Activated T-cell treated with anti-CD3 and anti-CD28 coated beads, Interleukin-2, amount 50 U/mL, for 1 hour (primary cell): ENCODE measurements around the gene FAM107B.

Experiments used
- DNase-seq: peaks from one replicate; pipeline ENCODE4 v3.0.0-alpha.2; 2020

The FAM107B gene

DNA sequence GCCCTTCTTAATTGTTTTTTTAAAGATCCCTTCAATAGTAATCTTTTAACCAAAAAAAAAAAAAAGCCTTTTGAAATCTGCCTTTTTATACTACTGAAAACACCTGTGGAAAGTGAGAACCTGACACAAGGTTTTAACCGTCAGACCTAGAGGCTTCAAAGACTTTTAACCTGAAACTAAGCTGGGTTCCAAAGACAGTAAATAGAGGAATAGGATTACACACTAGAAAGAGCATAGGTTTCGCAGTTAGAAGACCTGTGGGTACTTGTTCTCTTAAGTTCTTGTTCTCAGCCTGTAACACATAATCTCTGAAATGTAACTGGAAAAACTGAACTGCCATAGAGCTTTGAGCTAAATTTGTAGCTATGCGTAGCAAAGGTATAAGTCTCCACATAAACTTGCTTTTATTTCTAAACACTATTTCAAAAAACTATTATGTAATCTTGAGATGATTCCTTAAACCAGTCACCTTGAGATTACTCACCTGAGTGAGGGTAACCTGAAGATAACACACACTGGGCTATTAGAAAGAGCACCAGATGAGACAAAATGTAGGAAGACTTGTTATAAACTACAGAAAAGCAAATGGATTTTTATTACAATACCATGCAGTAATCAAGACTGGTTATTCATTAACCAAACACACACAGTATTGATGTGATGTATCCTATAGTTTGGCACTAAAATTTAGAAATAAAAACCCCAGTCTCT lies 247.4 kb downstream of the FAM107B start:
- DNase-seq = no peak

DNA sequence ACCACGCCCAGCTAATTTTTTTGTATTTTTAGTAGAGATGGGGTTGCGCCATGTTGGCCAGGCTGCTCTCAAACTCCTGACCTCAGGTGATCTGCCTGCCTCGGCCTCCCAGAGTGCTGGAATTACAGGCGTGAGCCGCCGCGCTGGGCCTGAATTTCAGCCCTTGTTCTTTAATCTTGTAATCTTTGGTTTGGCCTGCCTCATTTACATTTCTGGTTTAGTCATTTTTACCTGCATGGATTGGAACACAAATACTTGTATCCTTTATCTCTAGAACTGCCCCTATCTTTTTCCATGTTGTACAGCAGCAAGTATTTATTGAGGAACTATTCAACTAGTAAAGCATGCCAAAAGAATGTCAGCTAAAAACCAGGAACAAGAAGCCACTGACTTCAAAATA lies 248.4 kb downstream of the FAM107B start:
- DNase-seq = no peak

DNA sequence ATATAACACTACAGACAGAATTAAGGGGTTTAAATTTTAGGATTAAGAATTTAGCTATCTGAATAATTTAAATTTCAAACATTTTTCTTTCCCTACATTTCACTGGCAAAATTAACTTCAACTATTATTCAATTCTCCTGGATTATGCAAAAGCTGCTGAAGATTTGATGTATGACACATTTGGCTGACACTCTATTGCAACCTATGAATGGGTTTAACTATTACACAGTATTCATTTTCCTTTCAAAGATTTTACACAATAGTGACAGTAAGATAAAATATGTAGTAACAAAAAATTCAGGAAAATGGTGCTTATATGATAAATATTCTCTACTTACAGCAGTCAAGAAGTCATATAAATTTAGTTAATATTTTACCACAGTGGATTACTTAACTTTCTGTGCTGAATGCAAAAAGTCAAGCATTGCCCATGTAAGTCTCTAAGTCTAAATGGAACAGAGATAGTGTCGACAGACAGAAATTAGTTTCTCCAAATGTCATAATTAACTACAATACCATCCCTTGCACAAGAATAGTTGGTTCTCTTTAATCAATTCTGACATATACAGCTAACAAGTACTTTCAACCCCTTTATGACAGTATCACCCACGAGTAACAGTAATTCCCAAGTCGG lies 249.9 kb downstream of the FAM107B start:
- no peak for DNase-seq

DNA sequence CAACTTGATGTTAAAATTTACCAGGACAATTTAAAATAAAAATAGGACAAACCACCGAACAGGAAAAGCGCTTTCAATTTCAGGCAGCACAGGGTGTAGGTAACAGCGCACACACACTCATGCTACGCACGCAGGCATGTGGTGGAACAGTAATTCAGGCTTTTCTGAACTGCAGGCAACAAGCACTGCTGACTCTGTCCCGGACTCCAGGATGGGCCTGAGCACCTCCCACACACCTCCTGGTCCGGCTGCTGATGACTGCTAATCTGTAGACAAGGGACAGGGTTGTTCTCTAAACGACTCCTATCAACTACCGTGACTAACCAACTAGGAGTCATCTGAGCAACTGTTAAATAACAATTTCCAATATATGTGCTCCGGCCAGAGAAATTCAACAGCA lies 251.4 kb downstream of the FAM107B start:
- DNase-seq = no peak

DNA sequence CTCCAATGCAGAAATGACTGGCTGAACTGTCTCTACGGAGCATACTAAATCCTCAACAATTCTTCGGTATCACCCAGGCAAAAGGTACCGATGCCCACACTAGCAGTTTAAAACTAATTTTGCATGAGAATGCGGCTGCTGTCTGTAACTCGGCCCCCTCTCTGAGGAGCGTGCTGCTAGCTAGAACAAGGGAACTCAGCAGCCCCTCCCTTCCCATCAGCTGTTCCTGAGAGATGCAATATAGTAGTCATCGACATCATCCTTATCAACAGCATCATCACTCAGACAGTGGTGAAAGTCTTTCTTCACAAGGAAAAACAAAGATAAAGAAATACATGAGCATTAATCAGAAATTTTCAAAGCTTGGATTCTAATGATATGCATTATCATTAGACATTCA lies 254.9 kb downstream of the FAM107B start:
- DNase-seq = no peak

DNA sequence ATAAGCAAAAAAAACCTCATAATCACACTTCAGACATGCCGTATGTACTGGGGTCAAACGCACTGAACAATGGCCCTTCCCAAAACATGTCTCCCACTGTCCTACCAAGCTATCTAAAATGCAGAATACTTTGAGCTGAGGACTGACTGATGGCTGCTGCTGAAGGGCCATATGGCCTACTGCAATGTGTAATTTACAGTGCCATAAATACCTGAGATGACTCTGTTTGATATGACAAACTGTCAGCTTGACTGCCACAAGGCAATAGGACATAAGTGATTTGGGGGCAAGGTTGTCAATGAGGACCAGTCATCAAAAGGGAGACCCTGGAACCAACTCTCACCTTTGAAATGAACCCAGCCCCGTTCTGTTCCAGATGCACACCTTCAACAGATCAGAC lies 256.5 kb downstream of the FAM107B start:
- DNase-seq = no peak

DNA sequence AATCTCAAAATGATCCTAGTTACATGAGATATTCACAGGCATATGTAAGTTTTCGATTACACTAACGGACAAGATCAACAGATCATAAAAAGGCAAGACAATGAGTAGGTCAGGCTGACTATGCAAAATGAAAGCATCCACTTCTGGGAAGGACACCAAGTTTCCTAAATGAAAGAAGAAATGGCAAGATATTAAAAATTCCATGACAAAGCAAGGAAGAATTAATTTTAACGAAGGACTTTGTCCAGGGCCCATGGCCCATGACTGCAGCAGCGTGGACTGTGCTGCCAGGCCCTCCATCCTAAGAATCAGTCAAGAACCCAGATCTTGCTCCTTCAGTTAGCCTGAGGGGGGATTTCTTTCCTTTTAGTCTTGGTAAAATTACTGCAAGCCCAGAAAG lies 261.6 kb downstream of the FAM107B start:
- no peak for DNase-seq

DNA sequence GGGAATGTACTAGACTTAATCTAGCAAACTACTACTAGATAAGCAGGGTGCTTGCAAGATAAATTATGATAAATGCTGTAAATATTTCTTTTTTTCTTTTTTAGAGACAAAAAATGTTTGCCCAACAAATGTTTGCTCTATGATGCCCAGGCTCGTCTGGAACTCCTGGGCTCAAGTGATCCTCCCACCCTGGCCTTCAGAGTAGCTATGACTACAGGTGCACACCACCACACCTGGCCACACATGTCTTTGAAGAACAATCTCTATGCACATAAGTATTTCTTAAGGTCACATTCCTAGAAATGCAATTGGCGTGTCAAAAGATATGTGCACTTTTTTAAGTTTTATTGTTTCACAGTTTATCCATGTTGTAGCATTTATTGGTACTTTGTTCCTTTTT lies 264.4 kb downstream of the FAM107B start:
- DNase-seq = no peak

DNA sequence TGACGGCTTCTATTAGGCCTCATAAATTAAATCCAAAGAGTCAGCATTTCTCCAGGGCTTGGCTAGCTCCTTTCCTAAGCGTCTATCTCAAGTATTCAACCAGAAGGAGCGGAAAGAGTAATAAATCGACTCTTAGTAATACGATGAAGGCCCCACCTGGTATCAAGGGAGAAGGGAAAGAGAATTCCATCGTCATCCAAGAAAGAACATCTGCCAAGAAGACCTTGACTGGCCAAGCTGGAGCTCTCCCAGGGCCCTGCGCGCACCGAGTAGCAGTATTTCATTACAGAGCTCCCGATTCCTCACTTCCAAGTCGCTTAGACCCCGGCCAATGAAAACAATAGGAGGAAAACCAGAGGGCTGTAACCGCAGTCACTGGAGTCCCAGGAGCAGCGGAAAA lies 266.0 kb downstream of the FAM107B start:
- DNase-seq = no peak

DNA sequence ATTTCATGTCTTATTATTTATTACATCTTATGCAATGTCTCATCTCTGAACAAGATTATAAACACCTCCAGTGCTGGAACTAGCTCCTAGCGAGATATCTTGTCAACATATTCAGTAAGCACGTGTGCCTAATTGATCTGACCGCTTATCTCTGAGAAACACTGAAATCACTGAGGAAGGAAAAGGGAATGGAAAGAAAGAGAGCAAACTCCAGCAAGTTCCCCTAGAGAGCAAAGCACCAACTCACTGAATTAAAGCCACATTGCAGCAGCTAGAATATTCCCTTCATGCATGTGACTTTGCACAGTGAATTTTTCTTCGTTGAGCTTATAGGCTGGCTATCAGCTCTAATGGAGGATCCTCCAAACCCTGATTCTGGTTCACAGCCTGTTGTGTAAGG lies 266.9 kb downstream of the FAM107B start:
- DNase-seq = no peak

DNA sequence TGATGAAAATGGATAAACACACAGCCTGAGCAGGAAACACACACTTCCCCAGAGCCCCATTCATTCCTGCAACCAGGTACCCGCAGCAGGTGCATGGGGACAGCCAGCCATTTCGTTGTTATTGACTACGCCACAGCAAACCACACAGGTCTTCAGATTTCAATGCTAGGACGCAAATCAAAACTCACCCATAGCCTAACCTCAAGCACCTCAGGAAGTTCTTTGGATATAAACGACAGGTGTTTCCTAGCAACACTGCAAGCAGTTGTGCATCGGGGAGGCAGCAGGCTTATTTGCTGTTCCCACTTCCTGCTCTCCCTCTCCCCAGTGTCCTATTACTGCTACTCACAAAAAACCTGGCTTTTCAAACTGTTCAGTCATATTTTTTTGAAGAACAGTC lies 267.5 kb downstream of the FAM107B start:
- DNase-seq = peak; percentile 53

DNA sequence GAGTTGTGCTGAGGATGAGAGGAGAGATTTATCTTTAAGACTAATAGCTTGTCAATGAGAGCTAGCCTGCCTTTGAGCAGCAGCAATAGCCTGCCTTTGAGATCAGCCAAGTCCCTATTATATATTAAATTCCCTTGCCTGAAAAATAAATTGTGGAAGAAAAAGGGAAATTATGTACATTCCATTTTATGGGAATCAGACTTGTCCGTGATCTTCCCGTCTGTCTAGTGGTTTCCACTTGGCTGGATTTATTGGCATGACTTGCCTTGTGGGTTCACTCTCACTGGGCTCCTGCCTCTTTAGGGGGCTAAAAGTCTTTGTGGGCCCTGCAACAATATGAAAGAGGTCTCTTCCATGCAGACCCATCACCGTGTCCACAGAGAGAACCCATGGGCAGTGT lies 272.3 kb downstream of the FAM107B start:
- no peak for DNase-seq

DNA sequence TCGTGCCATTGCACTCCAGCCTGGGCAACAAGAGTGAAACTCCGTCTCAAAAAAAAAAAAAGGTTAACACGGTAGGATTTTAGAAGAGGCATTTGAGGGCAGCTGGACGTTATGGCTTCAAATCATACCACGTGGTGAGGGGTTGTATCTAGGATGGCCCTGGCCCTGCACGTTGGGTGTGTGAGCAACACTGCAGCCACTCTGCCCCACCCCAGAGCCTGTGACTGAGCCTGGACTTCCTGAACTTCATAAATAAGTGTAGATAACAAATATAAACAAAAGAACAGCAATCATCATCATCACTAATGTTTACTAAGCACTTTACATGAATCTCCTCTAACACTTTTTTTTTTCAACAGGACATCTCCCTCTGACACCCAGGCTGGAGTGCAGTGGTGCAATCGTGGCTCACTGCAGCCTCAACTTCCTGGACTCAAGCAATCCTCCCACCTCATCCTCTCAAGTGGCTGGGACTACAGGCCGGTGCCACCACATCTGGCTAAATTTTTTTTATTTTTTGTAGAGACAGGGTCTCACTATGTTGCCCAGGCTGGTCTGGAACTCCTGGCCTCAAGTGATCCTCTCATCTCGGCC lies 274.4 kb downstream of the FAM107B start:
- no peak for DNase-seq

DNA sequence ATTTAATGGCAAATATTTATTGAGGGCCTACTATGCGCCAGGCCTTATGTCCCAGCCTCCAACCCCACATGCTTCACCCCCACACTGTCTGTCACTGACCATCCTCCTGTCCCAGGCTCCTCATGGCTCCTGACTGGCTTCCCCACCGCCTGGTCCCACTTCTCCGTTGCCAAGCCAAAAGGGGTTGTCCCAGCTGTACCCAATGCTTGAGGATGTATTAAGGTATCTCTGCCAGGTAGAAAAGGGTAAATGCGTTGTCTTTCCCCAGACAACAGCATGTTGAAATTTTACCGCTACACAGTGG lies 275.1 kb downstream of the FAM107B start:
- DNase-seq = no peak

DNA sequence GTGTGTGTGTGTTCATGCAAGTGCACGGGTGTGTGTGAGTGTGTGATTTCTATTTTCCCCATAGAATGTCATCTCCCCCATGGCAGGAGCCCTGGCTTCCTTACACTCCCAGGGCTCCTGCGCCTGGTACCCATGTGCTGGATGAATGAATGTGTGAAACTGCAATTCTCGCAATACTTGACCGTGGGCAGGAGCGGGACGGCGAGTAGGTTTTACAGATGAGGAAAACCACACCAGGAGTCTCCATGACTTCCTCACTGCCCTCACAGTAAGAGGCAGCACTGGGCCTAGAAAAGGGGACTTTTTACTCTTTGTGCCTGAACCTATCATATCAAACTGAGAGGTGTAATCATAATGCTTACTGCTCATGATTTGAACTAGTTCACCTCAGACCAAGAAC lies 276.4 kb downstream of the FAM107B start:
- no peak for DNase-seq

DNA sequence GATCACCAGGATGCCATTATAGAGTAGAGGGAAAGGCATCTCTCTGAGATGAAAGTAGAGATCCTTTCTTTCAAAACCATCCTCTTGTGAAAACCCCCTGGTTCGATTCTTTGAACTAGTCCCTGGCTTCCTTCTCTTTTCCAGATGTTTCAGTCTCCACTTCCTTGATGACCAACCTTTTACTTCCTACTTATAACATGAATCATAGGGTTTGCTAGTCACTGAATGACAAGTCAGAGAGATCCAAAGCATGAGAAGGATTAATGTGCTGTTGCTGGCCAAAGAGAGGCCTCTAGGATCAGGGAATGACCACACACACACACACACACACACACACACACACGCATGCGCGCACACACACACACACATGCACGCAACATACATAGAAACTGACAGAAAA lies 282.9 kb downstream of the FAM107B start:
- DNase-seq = no peak

DNA sequence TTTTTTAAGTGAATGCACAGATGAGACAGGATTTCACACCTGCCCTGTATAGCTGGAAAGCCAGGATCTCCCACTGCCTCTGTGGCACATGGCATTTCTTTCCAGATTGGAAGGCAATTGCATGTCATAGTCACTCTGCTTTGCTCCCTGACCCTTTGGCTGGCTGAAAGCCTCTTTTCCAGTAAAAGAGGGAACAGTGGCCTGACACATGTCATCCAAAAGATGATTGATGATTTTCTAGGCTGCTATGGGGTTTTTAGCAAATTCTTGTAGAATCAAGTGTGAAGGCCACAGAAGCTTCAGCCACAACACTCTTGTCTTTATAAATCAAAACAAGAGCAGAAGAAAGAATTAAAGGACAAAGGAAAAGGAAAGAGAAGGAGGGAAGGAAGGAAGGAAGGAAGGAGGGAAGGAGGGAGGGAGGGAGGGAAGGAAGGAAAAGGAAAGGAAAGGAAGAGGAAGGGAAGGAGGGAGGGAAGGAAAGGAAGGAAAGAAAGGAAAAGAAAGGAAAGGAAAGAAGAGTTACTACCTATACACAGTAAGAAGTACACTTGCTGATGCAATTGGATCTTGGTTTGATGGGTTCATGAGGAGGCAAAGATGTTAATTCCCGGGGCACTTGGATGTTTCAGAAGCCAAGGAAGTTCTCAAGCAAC lies 285.0 kb downstream of the FAM107B start:
- DNase-seq = no peak

DNA sequence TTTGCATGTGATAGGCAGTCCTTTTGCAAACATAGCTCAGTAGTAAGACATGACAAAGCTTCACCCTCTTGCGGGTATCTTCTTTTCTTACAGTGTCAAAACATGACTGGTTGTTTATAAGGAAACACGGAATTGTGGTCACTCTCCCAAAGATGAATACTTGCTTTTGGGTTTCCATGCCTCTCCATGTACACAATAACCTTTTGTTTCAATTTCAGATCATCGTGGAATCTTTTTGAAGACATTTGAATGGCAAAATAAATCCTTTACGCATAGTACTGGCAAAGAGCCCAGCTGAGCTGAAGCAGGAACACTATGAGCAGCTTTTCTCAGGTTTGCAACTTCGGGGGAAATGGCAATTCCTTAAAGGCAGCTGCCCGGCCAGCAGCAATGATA lies 287.2 kb downstream of the FAM107B start:
- DNase-seq = no peak

DNA sequence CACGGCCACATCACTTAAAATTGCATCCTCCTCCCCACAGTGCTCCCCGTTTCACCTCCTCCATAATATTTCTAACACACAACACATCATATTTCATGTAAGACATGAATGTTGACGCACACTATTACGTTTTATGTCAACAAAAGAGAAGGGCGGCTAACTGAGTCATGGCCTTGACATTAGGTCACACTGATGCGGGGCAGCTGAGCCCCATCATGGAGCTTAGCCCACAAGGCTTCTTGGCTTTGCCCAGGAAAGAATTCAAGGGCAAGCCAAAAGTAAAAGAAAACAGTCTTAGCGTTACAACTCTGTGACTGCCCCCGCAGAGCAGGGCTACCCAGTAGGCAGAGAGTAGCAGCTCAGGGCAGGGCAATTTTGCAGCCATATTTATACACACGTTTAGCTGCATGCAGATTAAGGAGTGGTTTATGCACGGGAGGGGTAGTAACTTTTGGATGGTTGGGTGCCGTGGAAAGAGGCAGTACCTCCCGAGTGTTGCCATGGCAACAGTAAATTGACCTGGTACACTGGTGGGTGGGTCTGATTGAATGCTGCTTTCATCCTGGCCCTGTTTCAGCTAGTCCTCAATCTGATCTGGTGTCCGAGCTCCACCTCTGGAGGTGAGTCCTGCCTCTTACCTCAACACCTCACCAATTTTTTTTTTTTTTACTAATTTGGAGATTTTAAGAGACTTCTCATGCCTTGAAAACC lies 287.8 kb downstream of the FAM107B start:
- no peak for DNase-seq

DNA sequence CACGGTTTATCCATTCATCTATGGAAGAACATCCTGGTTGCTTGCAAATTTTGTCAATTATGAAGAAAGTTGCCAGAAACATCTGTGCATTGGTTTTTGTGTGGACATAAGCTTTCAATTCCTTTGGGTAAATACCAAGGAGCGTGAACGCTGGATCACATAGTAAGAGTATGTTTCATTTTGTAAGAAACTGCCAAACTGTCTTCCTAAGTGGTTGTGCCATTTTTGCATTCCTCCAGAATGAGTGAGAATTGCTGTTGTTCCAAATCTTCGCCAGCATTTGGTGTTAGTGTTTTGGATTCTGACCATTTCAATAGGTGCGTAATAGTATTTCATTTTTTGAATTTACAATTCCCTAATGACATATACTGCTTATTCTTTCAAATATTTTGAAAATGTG lies 288.7 kb downstream of the FAM107B start:
- DNase-seq = no peak

DNA sequence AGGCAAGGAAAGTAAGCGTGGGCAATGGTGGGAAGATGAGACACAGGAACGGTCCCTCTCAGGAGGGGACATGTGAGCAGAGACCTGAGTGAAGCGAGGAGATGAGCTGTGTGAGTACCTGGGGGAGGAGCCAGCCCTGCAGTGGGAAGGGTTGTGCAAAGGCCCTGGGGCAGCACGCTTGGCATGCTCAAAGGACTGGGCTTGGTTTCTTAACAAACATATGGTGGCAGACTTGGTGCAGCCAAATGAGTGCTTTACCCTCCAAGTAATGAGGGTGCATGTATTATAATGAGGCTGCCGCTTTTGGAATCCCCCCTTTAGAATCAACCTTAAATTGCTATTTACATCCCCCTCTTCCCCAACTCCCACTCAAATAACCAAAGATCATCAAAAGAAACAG lies 291.3 kb downstream of the FAM107B start:
- no peak for DNase-seq

DNA sequence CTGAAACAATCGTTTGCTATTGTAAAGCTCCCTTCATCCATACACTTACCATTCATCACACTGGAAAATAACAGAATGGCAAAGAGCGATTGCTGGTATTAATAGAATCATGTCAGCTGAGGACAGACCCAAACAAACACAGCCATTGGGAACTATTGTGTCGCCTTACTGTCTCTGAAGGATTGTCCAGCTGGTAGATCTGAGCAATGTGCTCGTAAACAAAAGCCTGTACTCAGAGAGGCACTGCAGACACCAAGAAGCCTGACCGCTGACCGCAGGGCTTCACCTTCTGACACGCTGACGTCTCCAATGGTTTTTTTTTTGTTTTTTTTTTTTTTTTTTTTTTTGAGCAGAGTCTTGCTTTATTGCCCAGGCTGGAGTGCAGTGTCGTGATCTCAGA lies 292.9 kb downstream of the FAM107B start:
- no peak for DNase-seq

DNA sequence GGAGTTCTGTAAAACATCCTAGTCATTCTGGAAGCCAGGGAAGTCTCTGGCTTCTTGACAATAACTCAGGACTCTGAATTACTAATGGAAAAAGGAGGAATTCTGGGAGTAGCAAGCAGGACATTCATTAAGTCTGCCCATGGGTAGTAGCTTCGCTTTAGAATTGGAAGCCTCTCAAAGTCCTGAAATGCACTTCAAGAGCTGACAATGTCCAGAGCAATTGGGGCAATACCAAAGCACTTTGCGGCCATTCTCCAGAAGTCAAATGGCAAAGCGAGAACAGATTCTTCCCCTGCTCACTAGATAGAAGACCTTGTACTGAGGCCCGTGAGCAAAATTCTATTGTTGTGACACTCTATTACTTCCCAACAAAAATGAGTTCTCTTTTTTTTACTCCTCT lies 293.7 kb downstream of the FAM107B start:
- no peak for DNase-seq

DNA sequence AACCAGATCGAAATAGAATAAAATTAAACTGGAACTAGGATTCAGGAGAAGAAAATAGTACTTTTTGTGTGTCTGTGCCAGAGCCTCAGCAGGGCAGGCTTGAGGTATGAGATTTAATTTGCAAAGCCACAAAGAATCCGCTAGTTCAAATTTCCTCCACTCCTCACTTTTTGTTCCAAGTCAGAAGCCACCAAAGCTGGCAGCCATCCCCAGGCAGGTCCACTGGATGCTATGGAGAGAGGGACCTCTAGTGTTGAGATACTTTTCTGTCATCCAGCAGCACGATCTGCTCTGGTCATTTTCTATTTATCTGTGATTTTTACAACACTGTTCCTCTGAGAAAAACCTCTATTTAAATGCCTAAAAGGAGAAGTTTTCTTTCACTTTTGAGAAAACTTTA lies 296.1 kb downstream of the FAM107B start:
- no peak for DNase-seq
